Measurements from ENCODE around the gene HGFAC. TPM values are rescaled to one million over a fixed set of nuclear protein-coding genes. Genes with fewer than 3 reads are reported as not detected.

The HGFAC gene
- total RNA-seq, 2 donors from 2014 or later = 0.95 TPM; not detected in 1

DNA sequence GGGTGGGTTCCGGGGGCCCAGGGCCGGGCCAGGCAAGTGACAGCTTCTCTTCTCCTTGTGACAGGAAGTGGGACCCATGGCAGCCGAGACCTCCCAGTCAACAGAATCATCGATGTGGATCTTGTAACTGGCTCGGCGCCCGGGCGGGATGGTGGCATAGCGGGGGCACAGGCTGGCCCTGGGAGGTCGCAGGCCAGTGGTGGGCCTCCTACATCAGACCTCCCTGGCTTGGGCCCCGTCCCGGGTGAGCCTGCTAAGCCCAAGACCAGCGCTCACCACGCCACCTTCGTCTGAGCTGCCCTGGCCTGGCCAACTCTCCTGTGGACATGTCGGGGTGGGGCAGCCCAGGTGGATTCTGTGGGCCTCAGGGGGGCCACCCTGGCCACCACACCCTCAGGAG is 2.4 kb upstream of the HGFAC start:
- Histone ChIP-seq H3K36me3 (no peaks in the 10 kb centered on the region), H3K27me3 (replicated peaks; ENCODE audit: insufficient read depth) (no peaks in the 10 kb centered on the region), H3K4me1 (ENCODE audit: control insufficient read depth in 1 of 2, low read depth in 2 of 2) (peaks cover 8 to 10% of the 10 kb centered on the region in 2 donors), H3K9me3 (no peaks in the 10 kb centered on the region), H3K4me3 (no peak overlapping the region), H3K27ac (no peak overlapping the region)
- DNase-seq (ENCODE audit: low spot score) = no peak
- no peak for ATAC-seq (ENCODE audit: insufficient number of reproducible peaks, low FRiP score, low read depth)
- TF ChIP-seq, protein P1, sequence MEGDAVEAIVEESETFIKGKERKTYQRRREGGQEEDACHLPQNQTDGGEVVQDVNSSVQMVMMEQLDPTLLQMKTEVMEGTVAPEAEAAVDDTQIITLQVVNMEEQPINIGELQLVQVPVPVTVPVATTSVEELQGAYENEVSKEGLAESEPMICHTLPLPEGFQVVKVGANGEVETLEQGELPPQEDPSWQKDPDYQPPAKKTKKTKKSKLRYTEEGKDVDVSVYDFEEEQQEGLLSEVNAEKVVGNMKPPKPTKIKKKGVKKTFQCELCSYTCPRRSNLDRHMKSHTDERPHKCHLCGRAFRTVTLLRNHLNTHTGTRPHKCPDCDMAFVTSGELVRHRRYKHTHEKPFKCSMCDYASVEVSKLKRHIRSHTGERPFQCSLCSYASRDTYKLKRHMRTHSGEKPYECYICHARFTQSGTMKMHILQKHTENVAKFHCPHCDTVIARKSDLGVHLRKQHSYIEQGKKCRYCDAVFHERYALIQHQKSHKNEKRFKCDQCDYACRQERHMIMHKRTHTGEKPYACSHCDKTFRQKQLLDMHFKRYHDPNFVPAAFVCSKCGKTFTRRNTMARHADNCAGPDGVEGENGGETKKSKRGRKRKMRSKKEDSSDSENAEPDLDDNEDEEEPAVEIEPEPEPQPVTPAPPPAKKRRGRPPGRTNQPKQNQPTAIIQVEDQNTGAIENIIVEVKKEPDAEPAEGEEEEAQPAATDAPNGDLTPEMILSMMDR (IDR thresholded peaks at IDR 0.05) = no peak

DNA sequence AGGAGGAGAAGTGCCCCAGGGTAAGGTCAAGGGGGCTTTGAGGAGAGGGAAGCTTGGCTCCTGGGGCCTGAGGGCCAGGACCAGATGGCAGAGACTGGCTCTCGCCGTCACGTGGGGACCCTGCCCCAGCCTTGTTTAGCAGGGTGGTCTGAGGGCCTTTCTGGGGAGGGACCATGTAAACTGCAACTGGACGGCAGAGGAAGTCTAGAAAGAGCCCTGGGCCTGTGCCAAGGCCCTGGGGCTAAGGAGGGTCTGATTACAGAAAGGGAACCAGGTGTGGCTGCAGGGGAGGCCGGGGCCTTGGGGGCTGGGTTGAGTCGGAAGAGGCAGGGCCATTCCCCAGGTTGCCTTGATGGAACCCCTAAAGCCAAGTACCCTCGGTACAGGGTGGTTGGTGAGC is 1.8 kb upstream of the HGFAC start:
- TF ChIP-seq, protein P1 (IDR thresholded peaks at IDR 0.05) = no peak
- Histone ChIP-seq H3K36me3 (no peaks in the 10 kb centered on the region), H3K4me1 (ENCODE audit: control insufficient read depth in 1 of 2, low read depth in 2 of 2) (peaks cover 8 to 10% of the 10 kb centered on the region in 2 donors), H3K27me3 (replicated peaks; ENCODE audit: insufficient read depth) (no peaks in the 10 kb centered on the region), H3K27ac (no peak overlapping the region), H3K4me3 (no peak overlapping the region), H3K9me3 (no peaks in the 10 kb centered on the region)
- DNase-seq (ENCODE audit: low spot score) = no peak
- ATAC-seq (ENCODE audit: insufficient number of reproducible peaks, low FRiP score, low read depth) = no peak

DNA sequence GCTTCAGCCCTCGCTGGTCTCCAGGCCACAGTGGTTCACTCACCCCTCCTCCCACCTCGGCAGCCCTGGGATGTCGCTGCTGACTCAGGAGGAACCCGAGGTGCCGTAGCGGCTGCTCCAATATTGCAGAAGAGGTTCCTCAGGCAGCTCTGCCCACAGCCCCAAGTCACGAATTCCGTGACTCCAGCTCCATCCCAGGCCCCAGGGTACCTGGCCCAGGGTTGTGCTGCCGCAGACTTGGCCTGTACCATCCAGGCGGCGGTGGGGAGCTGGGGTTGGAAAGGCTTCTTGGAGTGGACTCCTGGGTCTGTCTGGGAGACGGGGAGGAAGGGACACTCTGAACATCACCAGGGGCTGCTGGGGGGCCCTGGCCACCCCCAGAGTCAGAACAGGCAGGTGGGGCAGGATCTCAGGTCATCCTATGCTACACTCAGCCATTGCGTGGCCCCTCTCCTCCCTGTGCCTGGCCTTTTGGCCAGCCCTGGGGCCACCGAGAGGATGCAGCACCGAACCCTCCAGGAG is 728 bp upstream of the HGFAC start:
- H3K9me3 ChIP-seq = no peaks in the 10 kb centered on the region
- H3K27ac ChIP-seq = no peak overlapping the region
- no peak for ATAC-seq (ENCODE audit: insufficient number of reproducible peaks, low FRiP score, low read depth)
- no peaks in the 10 kb centered on the region for H3K36me3 ChIP-seq
- TF ChIP-seq, protein P1 (IDR thresholded peaks at IDR 0.05) = no peak
- no peak for DNase-seq (ENCODE audit: low spot score)
- H3K27me3 ChIP-seq (replicated peaks; ENCODE audit: insufficient read depth) = no peaks in the 10 kb centered on the region
- H3K4me1 ChIP-seq (ENCODE audit: control insufficient read depth in 1 of 2, low read depth in 2 of 2) = peaks cover 8 to 10% of the 10 kb centered on the region in 2 donors
- no peak overlapping the region for H3K4me3 ChIP-seq

DNA sequence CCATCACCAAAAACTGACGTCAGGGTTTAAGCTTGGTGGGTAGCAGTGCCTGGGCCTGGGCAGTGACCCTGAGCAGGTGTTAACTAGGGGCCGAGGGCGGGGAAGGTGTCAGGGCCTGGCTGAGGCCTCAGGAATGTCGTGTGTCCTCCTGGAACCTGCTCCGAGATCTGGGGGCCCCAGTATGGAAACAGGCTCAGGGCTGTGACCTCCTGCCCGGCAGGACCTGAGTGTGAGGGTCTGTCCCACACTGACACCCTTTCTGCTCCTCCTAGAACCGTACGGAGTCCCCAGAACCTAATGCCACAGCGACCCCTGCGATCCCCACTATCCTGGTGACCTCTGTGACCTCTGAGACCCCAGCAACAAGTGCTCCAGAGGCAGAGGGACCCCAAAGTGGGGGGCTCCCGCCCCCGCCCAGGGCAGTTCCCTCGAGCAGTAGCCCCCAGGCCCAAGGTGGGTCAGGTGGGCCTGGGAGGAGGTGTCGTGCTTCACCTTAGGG is 741 bp downstream of the HGFAC start:
- ATAC-seq (ENCODE audit: insufficient number of reproducible peaks, low FRiP score, low read depth) (no peak), DNase-seq (ENCODE audit: low spot score) (no peak)
- TF ChIP-seq, protein P1 (IDR thresholded peaks at IDR 0.05) = no peak
- Histone ChIP-seq H3K4me3 (no peak overlapping the region), H3K4me1 (ENCODE audit: control insufficient read depth in 1 of 2, low read depth in 2 of 2) (no peaks in the 10 kb centered on the region), H3K27ac (no peak overlapping the region), H3K9me3 (no peaks in the 10 kb centered on the region), H3K27me3 (replicated peaks; ENCODE audit: insufficient read depth) (no peaks in the 10 kb centered on the region), H3K36me3 (no peaks in the 10 kb centered on the region)

DNA sequence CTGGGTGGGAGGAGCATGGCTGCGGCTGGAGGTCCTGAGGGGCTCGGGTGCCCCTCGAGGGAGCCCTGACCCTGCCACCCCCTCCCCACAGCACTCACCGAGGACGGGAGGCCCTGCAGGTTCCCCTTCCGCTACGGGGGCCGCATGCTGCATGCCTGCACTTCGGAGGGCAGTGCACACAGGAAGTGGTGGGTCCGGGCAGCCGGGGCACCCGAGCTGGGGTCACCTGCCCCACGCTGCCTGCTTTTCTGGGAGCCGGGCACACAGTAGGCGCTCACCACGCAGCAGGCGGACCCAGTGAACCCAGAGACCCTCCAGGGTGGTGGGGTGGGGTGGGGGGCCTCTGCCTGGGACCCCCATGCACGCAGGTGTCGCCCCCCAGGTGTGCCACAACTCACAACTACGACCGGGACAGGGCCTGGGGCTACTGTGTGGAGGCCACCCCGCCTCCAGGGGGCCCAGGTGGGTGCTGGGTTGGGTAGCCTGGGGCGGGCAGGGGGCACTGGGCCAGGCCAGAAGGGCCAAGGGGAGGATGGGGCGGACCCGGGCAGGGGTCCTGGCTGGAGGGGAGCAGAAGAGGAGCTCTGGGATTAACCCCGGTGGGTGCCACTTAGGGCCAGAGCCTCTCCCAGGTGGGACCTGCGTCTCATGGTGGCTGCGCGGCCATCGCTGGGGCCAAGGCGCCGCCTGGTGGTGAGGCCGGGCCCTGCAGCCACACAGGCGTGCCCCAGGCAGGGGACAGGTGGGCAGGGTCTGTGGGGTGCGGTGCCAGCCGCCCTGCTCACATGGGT is 1.4 kb downstream of the HGFAC start:
- TF ChIP-seq, protein P1 (IDR thresholded peaks at IDR 0.05) = peak; percentile 100
- Histone ChIP-seq H3K4me1 (ENCODE audit: control insufficient read depth in 1 of 2, low read depth in 2 of 2) (no peaks in the 10 kb centered on the region), H3K27ac (no peak overlapping the region), H3K4me3 (no peak overlapping the region), H3K9me3 (no peaks in the 10 kb centered on the region), H3K27me3 (replicated peaks; ENCODE audit: insufficient read depth) (no peaks in the 10 kb centered on the region), H3K36me3 (no peaks in the 10 kb centered on the region)
- ATAC-seq (ENCODE audit: insufficient number of reproducible peaks, low FRiP score, low read depth) (no peak), DNase-seq (ENCODE audit: low spot score) (no peak)
